ENCODE results near the gene SAMD4B. TPM values are rescaled to one million over a fixed set of nuclear protein-coding genes. Genes with fewer than 3 reads are reported as not detected.
A peak's percentile ranks its signal among the peaks of the same experiment; 100 is the strongest.

SAMD4B gene
- total and polyA plus RNA-seq, 9 of the 15 experiments (the other 6 are each of a cell fraction or from before 2014, with no cell fraction given): 3.4 to 90.5 (median 38.0) TPM

DNA sequence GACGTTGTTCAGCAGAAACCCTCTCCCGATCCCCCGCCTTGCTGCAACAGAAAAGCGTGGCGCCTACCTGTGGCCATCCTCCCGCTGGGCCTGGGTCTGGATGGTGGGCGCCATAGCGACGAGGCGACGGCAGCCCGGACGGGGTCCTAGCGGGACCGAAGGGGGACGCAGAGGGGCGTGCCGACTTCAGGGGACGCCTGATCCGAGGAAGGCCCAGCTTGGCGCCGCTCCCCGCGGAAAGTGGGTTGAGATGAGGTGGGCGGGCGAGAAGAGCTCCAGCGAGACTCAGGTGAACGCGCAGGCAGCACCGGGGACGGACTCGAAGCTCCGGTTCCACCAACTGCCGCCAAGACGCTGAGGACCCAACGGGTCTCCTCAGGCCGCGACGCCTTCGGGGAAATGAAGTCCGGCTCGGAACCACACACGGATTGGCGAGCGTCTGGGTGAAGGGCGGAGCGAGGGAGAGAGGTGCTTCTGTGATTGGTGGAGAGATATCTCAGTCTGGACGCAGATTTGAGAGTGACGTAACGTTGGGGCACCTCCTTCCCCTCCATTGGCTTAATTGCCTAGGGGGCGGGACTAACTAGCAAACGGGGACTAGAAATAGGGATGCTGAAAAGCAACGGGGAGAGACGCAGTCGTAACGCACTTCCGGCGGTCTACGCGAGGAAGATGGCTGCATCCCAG, 48.7 kb downstream of the SAMD4B start, which contains the start of the genes MED29 and PAF1 (continued):
- 0 out of 2 replicates have a peak, but pooled peaks have one; percentile 39 for TF ChIP-seq GATAD2A (IDR thresholded peaks at IDR 0.05)
- TF ChIP-seq FOXO4 (CRISPR knock-in tag; IDR thresholded peaks at IDR 0.05): peak; percentile 78; the same call in 1 of the 2 replicates
- TF ChIP-seq CXXC5 (CRISPR knock-in tag; IDR thresholded peaks at IDR 0.05): peak; percentile 98
- TF ChIP-seq MTA3 (IDR thresholded peaks at IDR 0.05; ENCODE audit: borderline replicate concordance): peak; percentile 92
- peak; percentile 63 for TF ChIP-seq KLF13 (tag; IDR thresholded peaks at IDR 0.05; ENCODE audit: borderline replicate concordance, low read depth)
- 0 out of 2 replicates have a peak, but pooled peaks have one; percentile 24 for TF ChIP-seq ZNF232 (CRISPR knock-in tag; IDR thresholded peaks at IDR 0.05)
- peak; percentile 91 for TF ChIP-seq GABPB1 (CRISPR knock-in tag; IDR thresholded peaks at IDR 0.05)
- TF ChIP-seq ZC3H11A (IDR thresholded peaks at IDR 0.05; ENCODE audit: low read depth, low read length): 0 out of 2 replicates have a peak, but pooled peaks have one; percentile 11
- TF ChIP-seq EGR1 (conservative IDR thresholded peaks at IDR 0.05): peak; percentile 56
- no peak for TF ChIP-seq STAT5B (CRISPR knock-in tag; IDR thresholded peaks at IDR 0.05)
- peak; percentile 29 to 77; a peak in 1 of 4 replicates for TF ChIP-seq SIN3A (IDR thresholded peaks at IDR 0.05; ENCODE audit: borderline replicate concordance in 2 of 2, control insufficient read depth in 1 of 2, low read depth in 2 of 2, low read length in 2 of 2)
- 0 out of 2 replicates have a peak, but pooled peaks have one; percentile 93 for TF ChIP-seq RERE (CRISPR knock-in tag; IDR thresholded peaks at IDR 0.05; ENCODE audit: borderline replicate concordance)
- TF ChIP-seq NFYB (IDR thresholded peaks at IDR 0.05; ENCODE audit: extremely low read depth, insufficient read length): peak; percentile 87
- TF ChIP-seq GMEB1 (CRISPR knock-in tag; IDR thresholded peaks at IDR 0.05): 0 out of 2 replicates have a peak, but pooled peaks have one; percentile 26
- 0 out of 2 replicates have a peak, but pooled peaks have one; percentile 91 for TF ChIP-seq HMGXB4 (CRISPR knock-in tag; IDR thresholded peaks at IDR 0.05)
- TF ChIP-seq DIDO1 (tag; IDR thresholded peaks at IDR 0.05; ENCODE audit: low read depth): 0 out of 2 replicates have a peak, but pooled peaks have one; percentile 38

Measured in K562 (cell line).